HEK293T (cell line): ENCODE data around the gene ATG7.

Source experiments
- ARNT ChIP-seq: fragments of 450-650 bp; IDR thresholded peaks from 2 replicates; pipeline ENCODE4 v1.6.1; 2017; ENCODE audit warnings: mild to moderate bottlenecking
- BHLHE40 ChIP-seq: fragments of 450-650 bp; IDR thresholded peaks from 2 replicates; pipeline ENCODE4 v1.6.1; 2016; ENCODE audit warnings: mild to moderate bottlenecking, moderate library complexity, borderline replicate concordance
- CTBP1 ChIP-seq: fragments of 450-650 bp; IDR thresholded peaks from 2 replicates; pipeline ENCODE4 v1.6.1; 2016; ENCODE audit warnings: borderline replicate concordance
- FOXA1 ChIP-seq: fragments of 450-650 bp; IDR thresholded peaks from 2 replicates; pipeline ENCODE4 v1.6.1; 2016; ENCODE audit warnings: mild to moderate bottlenecking
- FOXM1 ChIP-seq: fragments of 450-650 bp; IDR thresholded peaks from 2 replicates; pipeline ENCODE4 v1.6.1; 2017; ENCODE audit warnings: mild to moderate bottlenecking, borderline replicate concordance
- HDGF ChIP-seq: fragments of 450-650 bp; IDR thresholded peaks from 2 replicates; pipeline ENCODE4 v1.6.1; 2017; ENCODE audit warnings: antibody characterized with exemption, borderline replicate concordance
- LEF1 ChIP-seq: fragments of 450-650 bp; IDR thresholded peaks from 2 replicates; pipeline ENCODE4 v1.6.1; 2017; ENCODE audit warnings: mild to moderate bottlenecking, borderline replicate concordance
- PKNOX1 ChIP-seq: fragments of 450-650 bp; IDR thresholded peaks from 2 replicates; pipeline ENCODE4 v1.6.1; 2016
- SP1 ChIP-seq: fragments of 450-650 bp; IDR thresholded peaks from 2 replicates; pipeline ENCODE4 v1.6.1; 2017
- SUZ12 ChIP-seq: fragments of 450-650 bp; IDR thresholded peaks from 2 replicates; pipeline ENCODE4 v1.6.1; 2016; ENCODE audit warnings: mild to moderate bottlenecking
- TARDBP ChIP-seq: fragments of 450-650 bp; IDR thresholded peaks from 2 replicates; pipeline ENCODE4 v1.6.1; 2016
- ZNF384 ChIP-seq: fragments of 450-650 bp; IDR thresholded peaks from 2 replicates; pipeline ENCODE4 v1.6.1; 2016

- no peak for TF ChIP-seq BHLHE40
- no peak for TF ChIP-seq FOXM1
- TF ChIP-seq FOXA1: no peak
- TF ChIP-seq LEF1: no peak
- TF ChIP-seq TARDBP: no peak
- no peak for TF ChIP-seq ZNF384
- no peak for TF ChIP-seq HDGF
- TF ChIP-seq CTBP1: no peak
- no peak for TF ChIP-seq SP1
- TF ChIP-seq PKNOX1: no peak
- no peak for TF ChIP-seq SUZ12
- TF ChIP-seq ARNT: no peak
Observed at GRCh38 chr3:11536936-11537612, 264.9 kb downstream of the ATG7 start.
